ENCODE measurements around the gene RFX6. TPM values are rescaled to one million over a fixed set of nuclear protein-coding genes. Genes with fewer than 3 reads are reported as not detected.

Gene RFX6
- total RNA-seq, 2 experiments from 2014 or later = not detected

- ChIA-PET POLR2A (no interaction called here), CTCF (no interaction called here)
- no peak for DNase-seq
- intact Hi-C loops (cut with micrococcal nuclease) = no loop called here
- H3K27me3 Mint-ChIP-seq = peaks cover 26% of the 10 kb centered on the region
- no peak overlapping the region for H3K27ac Mint-ChIP-seq
- peaks cover 8% of the 10 kb centered on the region for H3K4me1 Mint-ChIP-seq (ENCODE audit: low read depth)
- no peaks in the 10 kb centered on the region for H3K36me3 Mint-ChIP-seq
- no peaks in the 10 kb centered on the region for H3K9me3 Mint-ChIP-seq
- no peak overlapping the region for H3K4me3 Mint-ChIP-seq
Measured at GRCh38 chr6:116876107-116876506, 935 bp upstream of the RFX6 start.

DNA sequence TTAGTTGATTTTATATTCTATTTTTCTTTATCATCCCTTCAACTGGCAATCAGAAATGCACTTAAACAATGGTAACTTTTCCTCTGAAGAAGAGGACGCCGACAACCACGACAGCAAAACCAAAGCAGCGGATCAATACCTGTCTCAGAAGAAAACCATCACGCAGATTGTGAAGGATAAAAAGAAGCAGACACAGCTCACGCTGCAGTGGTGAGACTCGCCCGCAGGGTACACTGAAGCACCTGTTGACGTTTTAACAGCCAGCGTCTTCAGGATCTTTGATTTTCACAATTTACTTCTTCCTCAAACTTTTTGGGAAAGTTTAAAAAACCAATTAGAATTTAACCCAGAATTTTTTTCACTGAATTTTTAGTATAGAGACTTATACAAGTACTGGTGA, 701 bp downstream of the RFX6 start:
- intact Hi-C loops (cut with micrococcal nuclease) = no loop called here
- H3K4me1 Mint-ChIP-seq (ENCODE audit: low read depth) = peaks cover 8% of the 10 kb centered on the region
- no peaks in the 10 kb centered on the region for H3K36me3 Mint-ChIP-seq
- POLR2A ChIA-PET = no interaction called here
- no peaks in the 10 kb centered on the region for H3K9me3 Mint-ChIP-seq
- CTCF ChIA-PET = interaction anchor here (0.9 kb wide), 1 partner anchor 92 kb away, joined by 3 read pairs; no protein-coding TSS in a partner anchor
- no peak for DNase-seq
- no peak overlapping the region for H3K27ac Mint-ChIP-seq
- peaks cover 26% of the 10 kb centered on the region for H3K27me3 Mint-ChIP-seq
- no peak overlapping the region for H3K4me3 Mint-ChIP-seq

- Mint-ChIP-seq H3K27ac (no peak overlapping the region), H3K4me3 (no peak overlapping the region), H3K4me1 (ENCODE audit: low read depth) (peaks cover 5% of the 10 kb centered on the region), H3K36me3 (no peaks in the 10 kb centered on the region), H3K27me3 (peaks cover 16% of the 10 kb centered on the region), H3K9me3 (no peaks in the 10 kb centered on the region)
- DNase-seq = no peak
- ChIA-PET POLR2A (no interaction called here), CTCF (no interaction called here)
- intact Hi-C loops (cut with micrococcal nuclease) = no loop called here
Measured at GRCh38 chr6:116881236-116881635, 4.2 kb downstream of the RFX6 start.

DNA sequence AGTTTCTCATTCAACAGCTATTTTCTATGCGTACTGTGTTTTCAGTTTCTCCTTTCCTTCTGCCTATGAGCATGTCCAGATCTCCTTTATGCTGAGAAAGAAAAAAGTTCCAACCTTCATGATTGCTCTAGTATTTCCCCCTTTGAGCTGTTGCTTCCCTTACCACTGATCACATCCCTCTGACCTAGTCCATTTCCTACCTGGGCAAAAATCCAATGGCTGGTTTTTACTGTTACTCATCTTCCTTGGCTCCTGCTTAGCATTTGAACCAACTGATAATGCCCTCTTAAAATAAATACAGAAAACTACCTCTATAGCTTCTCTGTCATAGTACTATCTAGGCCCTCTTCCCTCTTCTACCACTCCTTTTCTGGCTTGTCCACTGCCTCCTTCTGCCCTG, 6.0 kb downstream of the RFX6 start:
- Mint-ChIP-seq H3K27me3 (peaks cover 2% of the 10 kb centered on the region), H3K4me1 (ENCODE audit: low read depth) (no peaks in the 10 kb centered on the region), H3K4me3 (no peak overlapping the region), H3K9me3 (no peaks in the 10 kb centered on the region), H3K36me3 (no peaks in the 10 kb centered on the region), H3K27ac (no peak overlapping the region)
- CTCF ChIA-PET = no interaction called here
- intact Hi-C loops (cut with micrococcal nuclease) = no loop called here
- POLR2A ChIA-PET = no interaction called here
- no peak for DNase-seq

DNA sequence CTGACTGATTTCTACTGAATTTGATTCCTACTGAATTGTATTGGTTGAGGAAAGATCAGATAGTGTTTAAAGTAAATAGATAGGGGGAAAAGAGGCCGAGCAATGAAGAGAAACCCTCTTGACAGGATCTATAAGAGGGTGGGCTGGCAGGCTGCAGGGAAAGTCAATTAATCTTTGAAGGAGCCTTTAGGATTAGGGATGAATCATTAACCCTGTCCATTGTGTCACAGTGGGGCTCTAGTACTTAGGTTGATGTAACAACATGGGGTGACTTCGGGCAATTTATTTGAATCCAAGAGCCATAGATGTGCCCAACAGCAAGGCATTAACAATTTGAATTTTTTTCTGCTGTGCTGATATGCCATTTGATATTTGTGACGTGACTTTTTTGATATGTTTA, 7.5 kb downstream of the RFX6 start:
- ChIA-PET CTCF (no interaction called here), POLR2A (no interaction called here)
- Mint-ChIP-seq H3K36me3 (no peaks in the 10 kb centered on the region), H3K4me3 (no peak overlapping the region), H3K27me3 (peaks cover 2% of the 10 kb centered on the region), H3K27ac (no peak overlapping the region), H3K4me1 (ENCODE audit: low read depth) (no peaks in the 10 kb centered on the region), H3K9me3 (no peaks in the 10 kb centered on the region)
- intact Hi-C loops (cut with micrococcal nuclease) = no loop called here
- DNase-seq = no peak

DNA sequence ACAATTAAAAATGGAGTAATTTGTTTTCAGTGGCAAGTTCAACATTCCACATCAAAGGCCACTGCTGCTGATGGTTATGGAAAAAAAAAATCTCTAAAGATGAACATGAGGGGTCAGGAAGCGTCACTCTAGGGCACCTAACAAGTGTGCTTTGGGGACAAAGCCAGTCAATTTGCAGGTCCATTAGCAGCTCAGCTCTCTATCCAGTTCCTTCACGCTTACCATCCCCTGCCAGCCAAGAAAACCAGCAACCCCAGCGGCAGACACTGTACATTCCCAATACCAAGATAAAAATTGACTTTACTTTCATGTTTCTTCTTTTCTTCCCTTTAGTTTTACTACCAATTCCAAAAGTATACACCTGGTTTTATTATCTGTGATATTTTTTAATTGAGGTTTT, 10.1 kb downstream of the RFX6 start:
- DNase-seq = no peak
- H3K36me3 Mint-ChIP-seq = no peaks in the 10 kb centered on the region
- intact Hi-C loops (cut with micrococcal nuclease) = no loop called here
- H3K27me3 Mint-ChIP-seq = no peaks in the 10 kb centered on the region
- ChIA-PET CTCF (no interaction called here), POLR2A (no interaction called here)
- no peaks in the 10 kb centered on the region for H3K4me1 Mint-ChIP-seq (ENCODE audit: low read depth)
- H3K4me3 Mint-ChIP-seq = no peak overlapping the region
- no peaks in the 10 kb centered on the region for H3K9me3 Mint-ChIP-seq
- no peak overlapping the region for H3K27ac Mint-ChIP-seq

GRCh38 chr6:116887894-116888293, 10.9 kb downstream of the RFX6 start:
- Mint-ChIP-seq H3K27ac (no peak overlapping the region), H3K9me3 (no peaks in the 10 kb centered on the region), H3K4me3 (no peak overlapping the region), H3K27me3 (no peaks in the 10 kb centered on the region), H3K4me1 (ENCODE audit: low read depth) (no peaks in the 10 kb centered on the region), H3K36me3 (no peaks in the 10 kb centered on the region)
- no peak for DNase-seq
- ChIA-PET POLR2A (no interaction called here), CTCF (no interaction called here)
- intact Hi-C loops (cut with micrococcal nuclease) = no loop called here

- intact Hi-C loops (cut with micrococcal nuclease) = no loop called here
- Mint-ChIP-seq H3K4me1 (ENCODE audit: low read depth) (no peaks in the 10 kb centered on the region), H3K4me3 (no peak overlapping the region), H3K9me3 (no peaks in the 10 kb centered on the region), H3K27ac (no peak overlapping the region), H3K36me3 (no peaks in the 10 kb centered on the region), H3K27me3 (no peaks in the 10 kb centered on the region)
- no peak for DNase-seq
- POLR2A ChIA-PET = no interaction called here
- CTCF ChIA-PET = no interaction called here
Measured at GRCh38 chr6:116888732-116889360, 11.8 kb downstream of the RFX6 start.

- Mint-ChIP-seq H3K27ac (no peak overlapping the region), H3K27me3 (no peaks in the 10 kb centered on the region), H3K9me3 (no peaks in the 10 kb centered on the region), H3K4me3 (no peak overlapping the region), H3K36me3 (no peaks in the 10 kb centered on the region), H3K4me1 (ENCODE audit: low read depth) (no peaks in the 10 kb centered on the region)
- ChIA-PET POLR2A (no interaction called here), CTCF (no interaction called here)
- intact Hi-C loops (cut with micrococcal nuclease) = no loop called here
- DNase-seq = no peak
Measured at GRCh38 chr6:116894669-116895068, 17.6 kb downstream of the RFX6 start.

- Mint-ChIP-seq H3K4me3 (no peak overlapping the region), H3K9me3 (no peaks in the 10 kb centered on the region), H3K27me3 (no peaks in the 10 kb centered on the region), H3K36me3 (no peaks in the 10 kb centered on the region), H3K27ac (no peak overlapping the region), H3K4me1 (ENCODE audit: low read depth) (no peaks in the 10 kb centered on the region)
- ChIA-PET POLR2A (no interaction called here), CTCF (no interaction called here)
- intact Hi-C loops (cut with micrococcal nuclease) = no loop called here
- no peak for DNase-seq
Measured at GRCh38 chr6:116895935-116896334, 18.9 kb downstream of the RFX6 start.

DNA sequence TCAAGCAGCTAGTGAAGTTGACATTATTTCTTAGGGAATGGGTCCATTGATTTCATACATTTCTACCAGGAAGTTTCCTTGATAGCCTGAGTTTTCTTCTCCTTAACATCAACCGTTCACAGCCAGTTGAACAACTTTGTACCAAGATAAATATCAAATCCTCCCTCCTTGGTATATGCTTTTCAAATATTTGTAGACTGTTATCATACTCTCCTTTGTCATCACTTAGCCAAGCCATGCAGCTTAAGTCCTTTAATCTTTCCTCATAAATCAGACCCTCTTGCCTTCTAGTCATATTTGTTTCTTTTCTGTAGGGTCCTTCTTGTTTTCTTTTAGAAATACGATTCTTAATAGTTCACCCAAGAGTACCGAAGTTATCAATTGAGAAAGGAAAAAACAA, 25.6 kb downstream of the RFX6 start:
- no peak overlapping the region for H3K27ac Mint-ChIP-seq
- no peak overlapping the region for H3K4me3 Mint-ChIP-seq
- CTCF ChIA-PET = interaction anchor here (0.8 kb wide), 1 partner anchor 66 kb away, joined by 3 read pairs; no protein-coding TSS in a partner anchor
- H3K36me3 Mint-ChIP-seq = no peaks in the 10 kb centered on the region
- H3K9me3 Mint-ChIP-seq = peaks cover 8% of the 10 kb centered on the region
- no peak for DNase-seq
- intact Hi-C loops (cut with micrococcal nuclease) = no loop called here
- POLR2A ChIA-PET = no interaction called here
- H3K4me1 Mint-ChIP-seq (ENCODE audit: low read depth) = no peaks in the 10 kb centered on the region
- no peaks in the 10 kb centered on the region for H3K27me3 Mint-ChIP-seq

DNA sequence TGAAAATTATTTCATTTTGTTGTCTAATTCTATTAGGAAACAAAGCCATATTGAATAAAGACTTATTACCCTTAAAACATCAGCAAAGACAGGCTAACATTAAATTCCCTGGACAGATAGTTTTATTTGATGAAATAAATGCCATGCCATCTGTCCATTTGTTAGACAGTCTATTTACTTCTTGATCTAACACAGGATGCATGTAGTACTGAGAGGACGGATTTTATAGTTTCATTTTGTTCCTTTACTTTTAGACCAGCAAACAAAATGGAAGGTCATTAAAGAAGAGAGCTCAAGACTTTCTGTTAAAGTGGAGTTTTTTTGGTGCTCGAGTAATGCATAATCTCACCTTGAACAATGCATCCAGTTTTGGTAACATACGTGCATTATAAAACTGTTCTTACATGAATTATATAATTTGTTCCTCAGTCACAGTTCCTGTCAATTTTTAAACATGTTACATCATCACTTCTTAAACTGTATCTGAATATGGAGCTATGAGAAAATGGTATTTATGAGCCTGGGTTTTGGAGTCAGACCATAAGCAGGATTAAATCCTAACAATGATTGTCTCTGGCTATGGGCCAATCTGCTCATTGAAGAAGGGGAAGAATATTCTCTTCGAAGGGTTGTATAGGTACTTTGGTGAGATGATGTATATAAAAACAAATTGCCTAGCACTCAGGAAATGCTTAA, 46.0 kb downstream of the RFX6 start:
- CTCF ChIA-PET = no interaction called here
- no peak for DNase-seq
- H3K9me3 Mint-ChIP-seq = no peaks in the 10 kb centered on the region
- H3K36me3 Mint-ChIP-seq = no peaks in the 10 kb centered on the region
- H3K27me3 Mint-ChIP-seq = no peaks in the 10 kb centered on the region
- H3K27ac Mint-ChIP-seq = no peak overlapping the region
- no peak overlapping the region for H3K4me3 Mint-ChIP-seq
- intact Hi-C loops (cut with micrococcal nuclease) = no loop called here
- POLR2A ChIA-PET = no interaction called here
- no peaks in the 10 kb centered on the region for H3K4me1 Mint-ChIP-seq (ENCODE audit: low read depth)

DNA sequence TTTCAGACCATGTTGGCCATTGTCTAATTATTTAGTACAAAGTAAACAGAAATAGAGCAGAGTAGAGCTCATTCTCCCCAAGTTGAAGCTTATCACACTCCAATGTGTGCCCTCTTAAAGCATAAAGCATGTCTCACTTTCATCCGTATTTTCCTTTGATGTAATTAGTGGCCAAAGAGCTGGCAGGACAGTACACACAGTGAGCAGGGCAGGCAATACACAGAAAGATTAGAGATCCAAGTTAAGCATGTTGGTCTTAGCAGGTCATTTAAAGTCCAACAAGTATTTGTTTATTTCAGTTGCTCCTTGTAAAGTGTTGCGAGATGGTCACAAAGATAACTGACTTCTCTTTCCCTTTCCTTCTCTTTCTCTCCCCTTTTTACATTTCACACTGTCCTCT, 47.2 kb downstream of the RFX6 start:
- no peaks in the 10 kb centered on the region for H3K4me1 Mint-ChIP-seq (ENCODE audit: low read depth)
- no peak for DNase-seq
- no peaks in the 10 kb centered on the region for H3K27me3 Mint-ChIP-seq
- ChIA-PET POLR2A (no interaction called here), CTCF (interaction anchor here (0.6 kb wide), 1 partner anchor 208 kb away, joined by 5 read pairs; no protein-coding TSS in a partner anchor)
- H3K4me3 Mint-ChIP-seq = no peak overlapping the region
- intact Hi-C loops (cut with micrococcal nuclease) = no loop called here
- H3K36me3 Mint-ChIP-seq = no peaks in the 10 kb centered on the region
- no peaks in the 10 kb centered on the region for H3K9me3 Mint-ChIP-seq
- H3K27ac Mint-ChIP-seq = no peak overlapping the region
